ENCODE data around the gene NELL1. TPM values are rescaled to one million over a fixed set of nuclear protein-coding genes. Genes with fewer than 3 reads are reported as not detected.

Gene NELL1
- polyA plus RNA-seq (2013) = not detected in 2 replicates

- no CpG with 5 or more reads among the region's 93 CpGs for WGBS (ENCODE audit: extremely low coverage, insufficient coverage, insufficient read length)
Measured at GRCh38 chr11:20668844-20669819, at the start of gene NELL1. TSS of gene NELL1 (plus strand) at chr11:20669586.

GRCh38 chr11:20620988-20621387 lies 48.4 kb upstream of the NELL1 start:
- Histone ChIP-seq H3K27me3 (ENCODE audit: insufficient read depth, low read length) (no peaks in the 10 kb centered on the region), H3K23ac (ENCODE audit: low read length) (no peak overlapping the region), H4K8ac (ENCODE audit: low read depth, low read length) (no peak overlapping the region), H3K9me3 (ENCODE audit: insufficient read depth, low read depth, low read length) (no peaks in the 10 kb centered on the region), H3K36me3 (ENCODE audit: control insufficient read depth in 1 of 2, insufficient read depth in 2 of 2, low read length in 2 of 2) (no peaks in the 10 kb centered on the region), H4K91ac (ENCODE audit: low read depth, low read length) (no peak overlapping the region), H3K14ac (ENCODE audit: low read length) (no peak overlapping the region), H2BK5ac (ENCODE audit: low read depth, low read length, poor library complexity) (no peak overlapping the region), H4K12ac (ENCODE audit: low read depth, low read length) (no peak overlapping the region), H3K4me1 (ENCODE audit: control insufficient read depth in 1 of 2, insufficient read depth in 2 of 2, low read length in 2 of 2) (no peaks in the 10 kb centered on the region), H3K79me1 (ENCODE audit: low read length) (no peaks in the 10 kb centered on the region), H2AFZ (ENCODE audit: insufficient read depth, low read length, poor library complexity) (no peak overlapping the region), H2AK5ac (ENCODE audit: low read length) (no peak overlapping the region), H2BK120ac (ENCODE audit: insufficient read depth, low read length, poor library complexity) (no peak overlapping the region), H3K9ac (ENCODE audit: low read length) (no peak overlapping the region), H2BK12ac (ENCODE audit: low read length) (no peak overlapping the region), H3K79me2 (ENCODE audit: control insufficient read depth, insufficient read depth, low read length, poor library complexity) (no peaks in the 10 kb centered on the region), H3K4me2 (ENCODE audit: low read length) (no peak overlapping the region), H3K4ac (ENCODE audit: low read depth, low read length) (no peak overlapping the region), H3K27ac (ENCODE audit: low read depth, low read length) (no peak overlapping the region), H3K4me3 (ENCODE audit: low read depth, low read length) (no peak overlapping the region), H3K18ac (ENCODE audit: low read length) (no peak overlapping the region)
- DNase-seq = no peak
- no CpG with 5 or more reads among the region's 2 CpGs for WGBS (ENCODE audit: extremely low coverage, insufficient coverage, insufficient read length)

More at GRCh38 chr11:20668844-20669819, at the start of gene NELL1:
- Histone ChIP-seq H3K23ac (ENCODE audit: low read length) (no peak within 1 kb of the TSS), H3K4ac (ENCODE audit: low read depth, low read length) (no peak within 1 kb of the TSS), H3K4me3 (ENCODE audit: low read depth, low read length) (peak within 1 kb of the TSS; percentile 38), H3K27me3 (ENCODE audit: insufficient read depth, low read length) (peaks cover 48% of the 10 kb centered on the region), H3K79me1 (ENCODE audit: low read length) (no peaks in the 10 kb centered on the region), H3K18ac (ENCODE audit: low read length) (no peak within 1 kb of the TSS), H3K14ac (ENCODE audit: low read length) (no peak within 1 kb of the TSS), H3K4me2 (ENCODE audit: low read length) (peak within 1 kb of the TSS; percentile 72), H2AFZ (ENCODE audit: insufficient read depth, low read length, poor library complexity) (no peak within 1 kb of the TSS), H2BK120ac (ENCODE audit: insufficient read depth, low read length, poor library complexity) (no peak within 1 kb of the TSS), H4K91ac (ENCODE audit: low read depth, low read length) (no peak within 1 kb of the TSS), H3K9me3 (ENCODE audit: insufficient read depth, low read depth, low read length) (no peaks in the 10 kb centered on the region), H3K79me2 (ENCODE audit: control insufficient read depth, insufficient read depth, low read length, poor library complexity) (no peaks in the 10 kb centered on the region), H4K12ac (ENCODE audit: low read depth, low read length) (no peak within 1 kb of the TSS), H3K36me3 (ENCODE audit: control insufficient read depth in 1 of 2, insufficient read depth in 2 of 2, low read length in 2 of 2) (no peaks in the 10 kb centered on the region), H3K9ac (ENCODE audit: low read length) (no peak within 1 kb of the TSS), H2AK5ac (ENCODE audit: low read length) (no peak within 1 kb of the TSS), H2BK12ac (ENCODE audit: low read length) (no peak within 1 kb of the TSS), H4K8ac (ENCODE audit: low read depth, low read length) (no peak within 1 kb of the TSS), H3K27ac (ENCODE audit: low read depth, low read length) (no peak within 1 kb of the TSS), H2BK5ac (ENCODE audit: low read depth, low read length, poor library complexity) (no peak within 1 kb of the TSS), H3K4me1 (ENCODE audit: control insufficient read depth in 1 of 2, insufficient read depth in 2 of 2, low read length in 2 of 2) (peaks cover 11% of the 10 kb centered on the region in 2 experiments)
- no peak for DNase-seq

GRCh38 chr11:20621679-20622078 lies 47.7 kb upstream of the NELL1 start:
- no peak overlapping the region for H3K23ac ChIP-seq (ENCODE audit: low read length)
- no peak overlapping the region for H3K9ac ChIP-seq (ENCODE audit: low read length)
- H4K12ac ChIP-seq (ENCODE audit: low read depth, low read length) = no peak overlapping the region
- no peak overlapping the region for H3K14ac ChIP-seq (ENCODE audit: low read length)
- no peak overlapping the region for H2BK5ac ChIP-seq (ENCODE audit: low read depth, low read length, poor library complexity)
- no peak overlapping the region for H3K27ac ChIP-seq (ENCODE audit: low read depth, low read length)
- DNase-seq = no peak
- H4K91ac ChIP-seq (ENCODE audit: low read depth, low read length) = no peak overlapping the region
- no peak overlapping the region for H2AFZ ChIP-seq (ENCODE audit: insufficient read depth, low read length, poor library complexity)
- H3K4ac ChIP-seq (ENCODE audit: low read depth, low read length) = no peak overlapping the region
- H3K18ac ChIP-seq (ENCODE audit: low read length) = no peak overlapping the region
- H2BK120ac ChIP-seq (ENCODE audit: insufficient read depth, low read length, poor library complexity) = no peak overlapping the region
- no peaks in the 10 kb centered on the region for H3K79me1 ChIP-seq (ENCODE audit: low read length)
- no peaks in the 10 kb centered on the region for H3K36me3 ChIP-seq (ENCODE audit: control insufficient read depth in 1 of 2, insufficient read depth in 2 of 2, low read length in 2 of 2)
- no peaks in the 10 kb centered on the region for H3K4me1 ChIP-seq (ENCODE audit: control insufficient read depth in 1 of 2, insufficient read depth in 2 of 2, low read length in 2 of 2)
- no CpG with 5 or more reads among the region's 6 CpGs for whole genome bisulfite sequencing (ENCODE audit: extremely low coverage, insufficient coverage, insufficient read length)
- no peaks in the 10 kb centered on the region for H3K9me3 ChIP-seq (ENCODE audit: insufficient read depth, low read depth, low read length)
- no peak overlapping the region for H3K4me3 ChIP-seq (ENCODE audit: low read depth, low read length)
- H2AK5ac ChIP-seq (ENCODE audit: low read length) = no peak overlapping the region
- no peaks in the 10 kb centered on the region for H3K27me3 ChIP-seq (ENCODE audit: insufficient read depth, low read length)
- H3K4me2 ChIP-seq (ENCODE audit: low read length) = no peak overlapping the region
- no peaks in the 10 kb centered on the region for H3K79me2 ChIP-seq (ENCODE audit: control insufficient read depth, insufficient read depth, low read length, poor library complexity)
- H4K8ac ChIP-seq (ENCODE audit: low read depth, low read length) = no peak overlapping the region
- no peak overlapping the region for H2BK12ac ChIP-seq (ENCODE audit: low read length)

GRCh38 chr11:20623252-20623651 lies 46.1 kb upstream of the NELL1 start:
- Histone ChIP-seq H3K36me3 (ENCODE audit: control insufficient read depth in 1 of 2, insufficient read depth in 2 of 2, low read length in 2 of 2) (no peaks in the 10 kb centered on the region), H4K91ac (ENCODE audit: low read depth, low read length) (no peak overlapping the region), H2AFZ (ENCODE audit: insufficient read depth, low read length, poor library complexity) (no peak overlapping the region), H3K4me3 (ENCODE audit: low read depth, low read length) (no peak overlapping the region), H3K23ac (ENCODE audit: low read length) (no peak overlapping the region), H3K27ac (ENCODE audit: low read depth, low read length) (no peak overlapping the region), H3K79me2 (ENCODE audit: control insufficient read depth, insufficient read depth, low read length, poor library complexity) (no peaks in the 10 kb centered on the region), H3K9me3 (ENCODE audit: insufficient read depth, low read depth, low read length) (no peaks in the 10 kb centered on the region), H2BK120ac (ENCODE audit: insufficient read depth, low read length, poor library complexity) (no peak overlapping the region), H3K4me2 (ENCODE audit: low read length) (no peak overlapping the region), H3K79me1 (ENCODE audit: low read length) (no peaks in the 10 kb centered on the region), H3K14ac (ENCODE audit: low read length) (no peak overlapping the region), H2BK5ac (ENCODE audit: low read depth, low read length, poor library complexity) (no peak overlapping the region), H3K4me1 (ENCODE audit: control insufficient read depth in 1 of 2, insufficient read depth in 2 of 2, low read length in 2 of 2) (no peaks in the 10 kb centered on the region), H3K18ac (ENCODE audit: low read length) (no peak overlapping the region), H4K12ac (ENCODE audit: low read depth, low read length) (no peak overlapping the region), H3K9ac (ENCODE audit: low read length) (no peak overlapping the region), H2AK5ac (ENCODE audit: low read length) (no peak overlapping the region), H3K4ac (ENCODE audit: low read depth, low read length) (no peak overlapping the region), H3K27me3 (ENCODE audit: insufficient read depth, low read length) (no peaks in the 10 kb centered on the region), H4K8ac (ENCODE audit: low read depth, low read length) (no peak overlapping the region), H2BK12ac (ENCODE audit: low read length) (no peak overlapping the region)
- no peak for DNase-seq
- no CpG with 5 or more reads among the region's 4 CpGs for WGBS (ENCODE audit: extremely low coverage, insufficient coverage, insufficient read length)

All from trophoblast cell (in vitro differentiated cells and primary cell).